NCI-H748 (cell line): ENCODE results near the gene XRN2.

Experiments used
- DNase-seq: peaks from one replicate; lab custom pipeline; 2025; ENCODE audit not compliant: unreplicated experiment; lab: John Stamatoyannopoulos, UW

Gene XRN2

GRCh38 chr20:21291026-21291425, 12.1 kb upstream of the XRN2 start:
- no peak for DNase-seq

- no peak for DNase-seq
These were observed 8.4 kb upstream of the XRN2 start for GRCh38 chr20:21294755-21295154.

GRCh38 chr20:21301940-21302663, 1.0 kb upstream of the XRN2 start:
- DNase-seq, result no peak

GRCh38 chr20:21302664-21303060, 469 bp upstream of the XRN2 start:
- DNase-seq, result no peak

- no peak for DNase-seq
These were observed 898 bp downstream of the XRN2 start for GRCh38 chr20:21303872-21304586.

GRCh38 chr20:21308340-21308739, 5.2 kb downstream of the XRN2 start:
- no peak for DNase-seq

- no peak for DNase-seq
These were observed 6.7 kb downstream of the XRN2 start for GRCh38 chr20:21309678-21310467.

GRCh38 chr20:21312813-21313474, 9.8 kb downstream of the XRN2 start:
- no peak for DNase-seq

GRCh38 chr20:21315138-21315537, 12.0 kb downstream of the XRN2 start:
- DNase-seq, result no peak

- DNase-seq, result no peak
These were observed 19.1 kb downstream of the XRN2 start for GRCh38 chr20:21322083-21322710.

- no peak for DNase-seq
These were observed 19.8 kb downstream of the XRN2 start for GRCh38 chr20:21322921-21323331.

- no peak for DNase-seq
These were observed 20.5 kb downstream of the XRN2 start for GRCh38 chr20:21323640-21324039.

- no peak for DNase-seq
These were observed 21.0 kb downstream of the XRN2 start for GRCh38 chr20:21324126-21324525.

GRCh38 chr20:21325296-21325695, 22.2 kb downstream of the XRN2 start:
- no peak for DNase-seq

GRCh38 chr20:21326700-21327099, 23.6 kb downstream of the XRN2 start:
- no peak for DNase-seq

- no peak for DNase-seq
These were observed 33.5 kb downstream of the XRN2 start for GRCh38 chr20:21336455-21337151.

GRCh38 chr20:21338291-21338690, 35.2 kb downstream of the XRN2 start:
- DNase-seq, result no peak

- no peak for DNase-seq
These were observed 36.4 kb downstream of the XRN2 start for GRCh38 chr20:21339499-21339898.

GRCh38 chr20:21340991-21341697, 38.0 kb downstream of the XRN2 start:
- DNase-seq, result no peak
